Measurements from ENCODE around the gene PTPRT.

The PTPRT gene

GRCh38 chr20:42373049-42373448 lies 816.7 kb downstream of the PTPRT start:
- Histone ChIP-seq H3K9me3 (ENCODE audit: control insufficient read depth, low read length) (no peaks in the 10 kb centered on the region), H3K27ac (ENCODE audit: low read depth, low read length, severe bottlenecking) (no peak overlapping the region), H3K4me3 (ENCODE audit: extremely low read depth, insufficient read depth, low read length, poor library complexity, severe bottlenecking) (no peak overlapping the region), H3K4me1 (ENCODE audit: control insufficient read depth, insufficient read depth, low read length, poor library complexity, severe bottlenecking) (no peaks in the 10 kb centered on the region), H3K36me3 (ENCODE audit: control insufficient read depth, insufficient read depth, low read length) (no peaks in the 10 kb centered on the region)
- WGBS, 2 experiments (ENCODE audit: insufficient coverage in 2 of 2), result 93% methylated on average over 2 of the region's 2 CpGs; no CpG with 5 or more reads in 1 of the 2 experiments

GRCh38 chr20:42370075-42370474 lies 819.6 kb downstream of the PTPRT start:
- H3K4me3 ChIP-seq (ENCODE audit: extremely low read depth, insufficient read depth, low read length, poor library complexity, severe bottlenecking), result no peak overlapping the region
- H3K27ac ChIP-seq (ENCODE audit: low read depth, low read length, severe bottlenecking), result no peak overlapping the region
- no peaks in the 10 kb centered on the region for H3K9me3 ChIP-seq (ENCODE audit: control insufficient read depth, low read length)
- H3K4me1 ChIP-seq (ENCODE audit: control insufficient read depth, insufficient read depth, low read length, poor library complexity, severe bottlenecking), result no peaks in the 10 kb centered on the region
- 87 to 89% methylated on average over 6 of the region's 6 CpGs for WGBS, 2 experiments (ENCODE audit: insufficient coverage in 2 of 2)
- H3K36me3 ChIP-seq (ENCODE audit: control insufficient read depth, insufficient read depth, low read length), result no peaks in the 10 kb centered on the region

DNA sequence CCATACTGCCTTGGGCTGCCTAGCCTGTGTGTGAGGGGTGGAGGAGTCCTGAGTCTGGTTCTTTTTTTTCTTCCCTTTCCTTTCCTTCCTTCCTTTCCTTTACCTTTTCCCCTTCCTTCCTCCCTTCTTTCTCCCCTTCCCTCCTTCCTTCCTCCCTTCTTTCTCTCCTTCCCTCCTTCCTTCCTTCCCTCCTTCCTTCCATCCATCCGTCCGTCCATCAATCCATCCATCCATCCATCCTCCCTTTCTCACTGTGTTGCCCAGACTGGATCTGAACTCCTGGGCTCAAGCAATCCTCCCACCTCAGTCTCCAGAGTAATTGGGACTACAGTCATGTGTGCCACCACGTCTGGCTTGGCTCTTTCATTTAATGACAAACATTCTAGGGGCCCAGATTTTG lies 820.8 kb downstream of the PTPRT start:
- WGBS, 2 experiments (ENCODE audit: insufficient coverage in 2 of 2), result 50 to 79% methylated on average over 1 to 2 of the region's 3 CpGs
- Histone ChIP-seq H3K27ac (ENCODE audit: low read depth, low read length, severe bottlenecking) (no peak overlapping the region), H3K4me3 (ENCODE audit: extremely low read depth, insufficient read depth, low read length, poor library complexity, severe bottlenecking) (no peak overlapping the region), H3K36me3 (ENCODE audit: control insufficient read depth, insufficient read depth, low read length) (no peaks in the 10 kb centered on the region), H3K9me3 (ENCODE audit: control insufficient read depth, low read length) (no peaks in the 10 kb centered on the region), H3K4me1 (ENCODE audit: control insufficient read depth, insufficient read depth, low read length, poor library complexity, severe bottlenecking) (no peaks in the 10 kb centered on the region)

GRCh38 chr20:42366626-42367025 lies 823.1 kb downstream of the PTPRT start:
- H3K36me3 ChIP-seq (ENCODE audit: control insufficient read depth, insufficient read depth, low read length), result no peaks in the 10 kb centered on the region
- H3K9me3 ChIP-seq (ENCODE audit: control insufficient read depth, low read length), result no peaks in the 10 kb centered on the region
- no peaks in the 10 kb centered on the region for H3K4me1 ChIP-seq (ENCODE audit: control insufficient read depth, insufficient read depth, low read length, poor library complexity, severe bottlenecking)
- 54 to 89% methylated on average over 4 to 5 of the region's 6 CpGs for WGBS, 2 experiments (ENCODE audit: insufficient coverage in 2 of 2)
- H3K27ac ChIP-seq (ENCODE audit: low read depth, low read length, severe bottlenecking), result no peak overlapping the region
- no peak overlapping the region for H3K4me3 ChIP-seq (ENCODE audit: extremely low read depth, insufficient read depth, low read length, poor library complexity, severe bottlenecking)

DNA sequence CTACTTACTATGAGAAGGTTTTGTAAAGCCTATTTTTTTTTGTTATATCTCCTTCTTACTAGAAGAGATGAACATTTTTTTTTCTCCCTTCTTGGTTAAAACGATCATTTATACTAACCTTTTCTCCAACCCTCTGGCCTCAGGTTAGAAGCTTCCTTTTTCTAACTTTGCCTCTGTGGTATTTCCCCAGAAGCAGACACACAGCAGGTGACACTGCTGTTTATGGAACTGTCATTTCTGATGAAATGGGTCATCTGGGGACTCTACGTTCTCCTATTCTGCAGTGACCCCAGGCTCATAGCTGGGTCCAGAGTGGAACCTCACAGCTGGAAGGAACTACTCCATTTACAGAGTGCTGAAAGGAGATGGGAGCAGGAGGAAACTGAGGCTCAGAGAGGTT lies 825.3 kb downstream of the PTPRT start:
- Histone ChIP-seq H3K4me3 (ENCODE audit: extremely low read depth, insufficient read depth, low read length, poor library complexity, severe bottlenecking) (no peak overlapping the region), H3K36me3 (ENCODE audit: control insufficient read depth, insufficient read depth, low read length) (no peaks in the 10 kb centered on the region), H3K27ac (ENCODE audit: low read depth, low read length, severe bottlenecking) (no peak overlapping the region), H3K9me3 (ENCODE audit: control insufficient read depth, low read length) (no peaks in the 10 kb centered on the region), H3K4me1 (ENCODE audit: control insufficient read depth, insufficient read depth, low read length, poor library complexity, severe bottlenecking) (no peaks in the 10 kb centered on the region)
- 100% methylated on average over 1 of the region's 2 CpGs; no CpG with 5 or more reads in 1 of the 2 experiments for WGBS, 2 experiments (ENCODE audit: insufficient coverage in 2 of 2)

- Histone ChIP-seq H3K4me3 (ENCODE audit: extremely low read depth, insufficient read depth, low read length, poor library complexity, severe bottlenecking) (no peak overlapping the region), H3K36me3 (ENCODE audit: control insufficient read depth, insufficient read depth, low read length) (no peaks in the 10 kb centered on the region), H3K27ac (ENCODE audit: low read depth, low read length, severe bottlenecking) (no peak overlapping the region), H3K4me1 (ENCODE audit: control insufficient read depth, insufficient read depth, low read length, poor library complexity, severe bottlenecking) (no peaks in the 10 kb centered on the region), H3K9me3 (ENCODE audit: control insufficient read depth, low read length) (no peaks in the 10 kb centered on the region)
- 84 to 90% methylated on average over 2 to 3 of the region's 6 CpGs for WGBS, 2 experiments (ENCODE audit: insufficient coverage in 2 of 2)
Measured at GRCh38 chr20:42361402-42361970, 828.2 kb downstream of the PTPRT start.

- WGBS, 2 experiments (ENCODE audit: insufficient coverage in 2 of 2), result no CpG with 5 or more reads among the region's 1 CpG
- Histone ChIP-seq H3K9me3 (ENCODE audit: control insufficient read depth, low read length) (no peaks in the 10 kb centered on the region), H3K36me3 (ENCODE audit: control insufficient read depth, insufficient read depth, low read length) (no peaks in the 10 kb centered on the region), H3K4me1 (ENCODE audit: control insufficient read depth, insufficient read depth, low read length, poor library complexity, severe bottlenecking) (no peaks in the 10 kb centered on the region), H3K4me3 (ENCODE audit: extremely low read depth, insufficient read depth, low read length, poor library complexity, severe bottlenecking) (no peak overlapping the region), H3K27ac (ENCODE audit: low read depth, low read length, severe bottlenecking) (no peak overlapping the region)
Measured at GRCh38 chr20:42360621-42361020, 829.1 kb downstream of the PTPRT start.

DNA sequence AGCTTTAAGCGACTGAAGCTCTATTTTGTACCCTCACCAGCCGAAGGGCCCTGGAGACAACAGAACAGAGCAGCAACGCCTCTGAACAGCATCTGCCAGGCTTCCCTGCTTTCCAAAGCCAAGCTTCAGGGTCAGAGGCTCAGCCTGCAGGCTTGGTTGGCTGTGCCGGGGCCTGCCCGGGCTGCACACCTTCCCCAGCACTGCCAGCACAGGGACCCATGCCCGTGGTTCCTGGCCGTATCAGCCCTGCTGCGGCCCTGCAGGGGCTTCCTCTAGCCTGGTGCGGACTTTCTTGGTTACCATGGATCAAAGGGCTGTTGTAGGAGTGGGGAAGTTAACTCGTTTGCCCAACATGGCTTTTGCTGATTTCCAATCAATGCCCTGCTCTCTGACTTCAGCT lies 830.1 kb downstream of the PTPRT start:
- no peaks in the 10 kb centered on the region for H3K4me1 ChIP-seq (ENCODE audit: control insufficient read depth, insufficient read depth, low read length, poor library complexity, severe bottlenecking)
- H3K36me3 ChIP-seq (ENCODE audit: control insufficient read depth, insufficient read depth, low read length), result no peaks in the 10 kb centered on the region
- WGBS, 2 experiments (ENCODE audit: insufficient coverage in 2 of 2), result 87 to 94% methylated on average over 5 to 9 of the region's 10 CpGs
- H3K27ac ChIP-seq (ENCODE audit: low read depth, low read length, severe bottlenecking), result no peak overlapping the region
- H3K9me3 ChIP-seq (ENCODE audit: control insufficient read depth, low read length), result no peaks in the 10 kb centered on the region
- H3K4me3 ChIP-seq (ENCODE audit: extremely low read depth, insufficient read depth, low read length, poor library complexity, severe bottlenecking), result no peak overlapping the region

GRCh38 chr20:42352096-42352495 lies 837.6 kb downstream of the PTPRT start:
- H3K36me3 ChIP-seq (ENCODE audit: control insufficient read depth, insufficient read depth, low read length), result no peaks in the 10 kb centered on the region
- no peaks in the 10 kb centered on the region for H3K4me1 ChIP-seq (ENCODE audit: control insufficient read depth, insufficient read depth, low read length, poor library complexity, severe bottlenecking)
- 80 to 83% methylated on average over 1 of the region's 6 CpGs for WGBS, 2 experiments (ENCODE audit: insufficient coverage in 2 of 2)
- H3K4me3 ChIP-seq (ENCODE audit: extremely low read depth, insufficient read depth, low read length, poor library complexity, severe bottlenecking), result no peak overlapping the region
- no peaks in the 10 kb centered on the region for H3K9me3 ChIP-seq (ENCODE audit: control insufficient read depth, low read length)
- H3K27ac ChIP-seq (ENCODE audit: low read depth, low read length, severe bottlenecking), result no peak overlapping the region

- no peaks in the 10 kb centered on the region for H3K9me3 ChIP-seq (ENCODE audit: control insufficient read depth, low read length)
- no peak overlapping the region for H3K4me3 ChIP-seq (ENCODE audit: extremely low read depth, insufficient read depth, low read length, poor library complexity, severe bottlenecking)
- H3K4me1 ChIP-seq (ENCODE audit: control insufficient read depth, insufficient read depth, low read length, poor library complexity, severe bottlenecking), result no peaks in the 10 kb centered on the region
- no peak overlapping the region for H3K27ac ChIP-seq (ENCODE audit: low read depth, low read length, severe bottlenecking)
- H3K36me3 ChIP-seq (ENCODE audit: control insufficient read depth, insufficient read depth, low read length), result no peaks in the 10 kb centered on the region
- WGBS, 2 experiments (ENCODE audit: insufficient coverage in 2 of 2), result 81 to 100% methylated on average over 3 to 4 of the region's 7 CpGs
Measured at GRCh38 chr20:42350521-42350920, 839.2 kb downstream of the PTPRT start.

- no peaks in the 10 kb centered on the region for H3K36me3 ChIP-seq (ENCODE audit: control insufficient read depth, insufficient read depth, low read length)
- H3K9me3 ChIP-seq (ENCODE audit: control insufficient read depth, low read length), result no peaks in the 10 kb centered on the region
- no peak overlapping the region for H3K27ac ChIP-seq (ENCODE audit: low read depth, low read length, severe bottlenecking)
- WGBS, 2 experiments (ENCODE audit: insufficient coverage in 2 of 2), result 86 to 89% methylated on average over 5 to 6 of the region's 10 CpGs
- H3K4me1 ChIP-seq (ENCODE audit: control insufficient read depth, insufficient read depth, low read length, poor library complexity, severe bottlenecking), result no peaks in the 10 kb centered on the region
- H3K4me3 ChIP-seq (ENCODE audit: extremely low read depth, insufficient read depth, low read length, poor library complexity, severe bottlenecking), result no peak overlapping the region
Measured at GRCh38 chr20:42346189-42347170, 843.2 kb downstream of the PTPRT start.
